ENCODE results near the gene VSX2. TPM values are rescaled to one million over a fixed set of nuclear protein-coding genes. Genes with fewer than 3 reads are reported as not detected.

VSX2 gene
- total and polyA plus RNA-seq, 2 experiments from 2014 or later = 0.49 to 0.52 TPM

DNA sequence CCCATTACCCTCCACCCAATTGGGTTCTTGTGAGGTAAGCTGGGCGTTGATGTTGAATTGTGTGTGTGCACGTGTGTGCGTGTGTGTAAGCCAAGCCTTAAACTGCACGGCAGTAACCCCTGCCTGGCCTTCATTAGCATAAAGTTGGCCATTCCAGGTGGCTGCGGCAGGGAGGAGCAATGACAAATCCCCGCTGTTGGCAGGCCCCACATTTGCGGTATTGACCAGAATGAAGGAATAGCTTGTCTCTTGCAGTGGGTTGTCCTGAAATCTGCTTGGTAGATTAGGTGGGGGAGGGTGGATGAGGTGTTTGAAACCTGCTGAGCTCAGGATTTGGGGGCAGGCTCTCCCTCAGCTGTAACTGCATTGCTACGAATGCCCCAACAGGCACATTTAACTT is 7.3 kb downstream of the VSX2 start:
- Histone ChIP-seq H3K4me1 (ENCODE audit: insufficient read depth) (peaks cover 39% of the 10 kb centered on the region), H2AFZ (no peak overlapping the region), H3K9me2 (ENCODE audit: insufficient read depth) (no peaks in the 10 kb centered on the region), H3K4me3 (no peak overlapping the region), H4K20me1 (replicated peaks; ENCODE audit: insufficient read depth) (0 out of 2 replicates have a peak, but pooled peaks cover 7% of the 10 kb centered on the region), H3K27ac (ENCODE audit: low read depth) (no peak overlapping the region), H3K27me3 (ENCODE audit: insufficient read depth) (peaks cover 38% of the 10 kb centered on the region), H3F3A (replicated peaks; ENCODE audit: low read depth) (peaks cover 14% of the 10 kb centered on the region; the same call in 1 of the 2 replicates), H3K4me2 (no peak overlapping the region), H3K36me3 (ENCODE audit: insufficient read depth) (no peaks in the 10 kb centered on the region), H3K79me2 (replicated peaks; ENCODE audit: insufficient read depth) (no peaks in the 10 kb centered on the region)
- TF ChIP-seq POLR2AphosphoS5 (IDR thresholded peaks at IDR 0.05; ENCODE audit: low read depth) (no peak), EZH2phosphoT487 (IDR thresholded peaks at IDR 0.05; ENCODE audit: unreplicated experiment) (no peak), EZH2 (IDR thresholded peaks at IDR 0.05; ENCODE audit: low read depth, unreplicated experiment) (no peak), ZNF462 (CRISPR knock-in tag; IDR thresholded peaks at IDR 0.05) (no peak), JUNB (IDR thresholded peaks at IDR 0.05; ENCODE audit: unreplicated experiment) (no peak), ZNF114 (CRISPR knock-in tag; IDR thresholded peaks at IDR 0.05) (no peak), STAT1 (IDR thresholded peaks at IDR 0.05; ENCODE audit: unreplicated experiment) (no peak), CREB1 (CRISPR knock-in tag; IDR thresholded peaks at IDR 0.05; ENCODE audit: low read depth) (no peak), ZNF331 (CRISPR knock-in tag; IDR thresholded peaks at IDR 0.05; ENCODE audit: low read depth) (no peak), NANOG (IDR thresholded peaks at IDR 0.05; ENCODE audit: borderline replicate concordance) (no peak)
- TF ChIP-seq, protein P1, sequence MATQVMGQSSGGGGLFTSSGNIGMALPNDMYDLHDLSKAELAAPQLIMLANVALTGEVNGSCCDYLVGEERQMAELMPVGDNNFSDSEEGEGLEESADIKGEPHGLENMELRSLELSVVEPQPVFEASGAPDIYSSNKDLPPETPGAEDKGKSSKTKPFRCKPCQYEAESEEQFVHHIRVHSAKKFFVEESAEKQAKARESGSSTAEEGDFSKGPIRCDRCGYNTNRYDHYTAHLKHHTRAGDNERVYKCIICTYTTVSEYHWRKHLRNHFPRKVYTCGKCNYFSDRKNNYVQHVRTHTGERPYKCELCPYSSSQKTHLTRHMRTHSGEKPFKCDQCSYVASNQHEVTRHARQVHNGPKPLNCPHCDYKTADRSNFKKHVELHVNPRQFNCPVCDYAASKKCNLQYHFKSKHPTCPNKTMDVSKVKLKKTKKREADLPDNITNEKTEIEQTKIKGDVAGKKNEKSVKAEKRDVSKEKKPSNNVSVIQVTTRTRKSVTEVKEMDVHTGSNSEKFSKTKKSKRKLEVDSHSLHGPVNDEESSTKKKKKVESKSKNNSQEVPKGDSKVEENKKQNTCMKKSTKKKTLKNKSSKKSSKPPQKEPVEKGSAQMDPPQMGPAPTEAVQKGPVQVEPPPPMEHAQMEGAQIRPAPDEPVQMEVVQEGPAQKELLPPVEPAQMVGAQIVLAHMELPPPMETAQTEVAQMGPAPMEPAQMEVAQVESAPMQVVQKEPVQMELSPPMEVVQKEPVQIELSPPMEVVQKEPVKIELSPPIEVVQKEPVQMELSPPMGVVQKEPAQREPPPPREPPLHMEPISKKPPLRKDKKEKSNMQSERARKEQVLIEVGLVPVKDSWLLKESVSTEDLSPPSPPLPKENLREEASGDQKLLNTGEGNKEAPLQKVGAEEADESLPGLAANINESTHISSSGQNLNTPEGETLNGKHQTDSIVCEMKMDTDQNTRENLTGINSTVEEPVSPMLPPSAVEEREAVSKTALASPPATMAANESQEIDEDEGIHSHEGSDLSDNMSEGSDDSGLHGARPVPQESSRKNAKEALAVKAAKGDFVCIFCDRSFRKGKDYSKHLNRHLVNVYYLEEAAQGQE (IDR thresholded peaks at IDR 0.05; ENCODE audit: unreplicated experiment) = no peak
- TF ChIP-seq, protein P2, sequence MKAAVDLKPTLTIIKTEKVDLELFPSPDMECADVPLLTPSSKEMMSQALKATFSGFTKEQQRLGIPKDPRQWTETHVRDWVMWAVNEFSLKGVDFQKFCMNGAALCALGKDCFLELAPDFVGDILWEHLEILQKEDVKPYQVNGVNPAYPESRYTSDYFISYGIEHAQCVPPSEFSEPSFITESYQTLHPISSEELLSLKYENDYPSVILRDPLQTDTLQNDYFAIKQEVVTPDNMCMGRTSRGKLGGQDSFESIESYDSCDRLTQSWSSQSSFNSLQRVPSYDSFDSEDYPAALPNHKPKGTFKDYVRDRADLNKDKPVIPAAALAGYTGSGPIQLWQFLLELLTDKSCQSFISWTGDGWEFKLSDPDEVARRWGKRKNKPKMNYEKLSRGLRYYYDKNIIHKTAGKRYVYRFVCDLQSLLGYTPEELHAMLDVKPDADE (IDR thresholded peaks at IDR 0.05) = no peak
- TF ChIP-seq, protein P3, sequence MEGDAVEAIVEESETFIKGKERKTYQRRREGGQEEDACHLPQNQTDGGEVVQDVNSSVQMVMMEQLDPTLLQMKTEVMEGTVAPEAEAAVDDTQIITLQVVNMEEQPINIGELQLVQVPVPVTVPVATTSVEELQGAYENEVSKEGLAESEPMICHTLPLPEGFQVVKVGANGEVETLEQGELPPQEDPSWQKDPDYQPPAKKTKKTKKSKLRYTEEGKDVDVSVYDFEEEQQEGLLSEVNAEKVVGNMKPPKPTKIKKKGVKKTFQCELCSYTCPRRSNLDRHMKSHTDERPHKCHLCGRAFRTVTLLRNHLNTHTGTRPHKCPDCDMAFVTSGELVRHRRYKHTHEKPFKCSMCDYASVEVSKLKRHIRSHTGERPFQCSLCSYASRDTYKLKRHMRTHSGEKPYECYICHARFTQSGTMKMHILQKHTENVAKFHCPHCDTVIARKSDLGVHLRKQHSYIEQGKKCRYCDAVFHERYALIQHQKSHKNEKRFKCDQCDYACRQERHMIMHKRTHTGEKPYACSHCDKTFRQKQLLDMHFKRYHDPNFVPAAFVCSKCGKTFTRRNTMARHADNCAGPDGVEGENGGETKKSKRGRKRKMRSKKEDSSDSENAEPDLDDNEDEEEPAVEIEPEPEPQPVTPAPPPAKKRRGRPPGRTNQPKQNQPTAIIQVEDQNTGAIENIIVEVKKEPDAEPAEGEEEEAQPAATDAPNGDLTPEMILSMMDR (conservative IDR thresholded peaks at IDR 0.05; ENCODE audit: low read depth in 2 of 2) = no peak
- Mint-ChIP-seq H3K36me3 (ENCODE audit: low read depth) (peaks cover 1% of the 10 kb centered on the region; the same call in 1 of the 3 replicates), H3K4me1 (peaks cover 54% of the 10 kb centered on the region), H3K27me3 (ENCODE audit: insufficient read depth, low read depth, poor library complexity) (peaks cover 56% of the 10 kb centered on the region), H3K9me3 (peaks cover 7% of the 10 kb centered on the region), H3K4me3 (no peak overlapping the region; the same call in 2 of the 3 replicates), H3K27ac (no peak overlapping the region)
- no peak for DNase-seq (ENCODE audit: low spot score)
- ATAC-seq = no peak
